Esophagus muscularis mucosa (tissue), 4 donors: ENCODE results near the gene AHCYL2. TPM values are rescaled to one million over a fixed set of nuclear protein-coding genes. Genes with fewer than 3 reads are reported as not detected.

ENCODE experiments used
- DNase-seq: peaks from one replicate; pipeline ENCODE4 v3.0.0-alpha.2; 2017; ENCODE audit errors: extremely low spot score
- H3K27ac ChIP-seq, 4 donors: fragments of 200-600 bp; sonication (generic); replicated peaks in 1 of 4; 1 replicate in 3 of 4; 2 replicates in 1 of 4; pipeline ENCODE4 v1.5.1; 2016 to 2019; ENCODE audit warnings: mild to moderate bottlenecking in 1 of 4
- H3K27me3 ChIP-seq, 4 donors: fragments of 200-600 bp; sonication (generic); one replicate each; pipeline versions ENCODE4 v1.5.1 to v1.6.0; 2016 to 2019
- H3K36me3 ChIP-seq, 4 donors: fragments of 200-600 bp; sonication (generic); one replicate each; pipeline ENCODE4 v1.5.1; 2016 to 2019
- H3K4me1 ChIP-seq, 4 donors: fragments of 200-600 bp; sonication (generic); one replicate each; pipeline ENCODE4 v1.5.1; 2016 to 2019
- H3K4me3 ChIP-seq, 4 donors: fragments of 200-600 bp; sonication (generic); 1 replicate in 2 of 4; 2 replicates in 2 of 4; pipeline ENCODE4 v1.5.1; 2016 to 2019; ENCODE audit warnings: mild to moderate bottlenecking in 4 of 4, moderate library complexity in 1 of 4
- H3K9me3 ChIP-seq, 4 donors: fragments of 200-600 bp; sonication (generic); 1 replicate in 3 of 4; 2 replicates in 1 of 4; pipeline ENCODE4 v1.5.1; 2016 to 2019
- CTCF ChIP-seq, 3 experiments: fragments of 200-600 bp in 2 of 3; fragments of 450-650 bp in 1 of 3; sonication (generic) in 2 of 3; IDR thresholded peaks; one replicate each; pipeline ENCODE4 v1.5.1; 2017 to 2019; ENCODE audit warnings: antibody characterized with exemption in 3 of 3, mild to moderate bottlenecking in 2 of 3, moderate library complexity in 1 of 3
- EP300 ChIP-seq: sonication (generic); formaldehyde crosslinking; IDR thresholded peaks from one replicate; pipeline ENCODE4 v1.6.1; 2017; ENCODE audit warnings: antibody characterized with exemption
- POLR2A ChIP-seq: fragments of 450-650 bp; IDR thresholded peaks from one replicate; pipeline ENCODE4 v1.6.1; 2017; ENCODE audit warnings: antibody characterized with exemption, moderate library complexity, mild to moderate bottlenecking, low read depth
- POLR2AphosphoS5 ChIP-seq, 2 donors: sonication (generic); formaldehyde crosslinking; IDR thresholded peaks; one replicate each; pipeline ENCODE4 v1.6.1; 2017; ENCODE audit warnings: antibody characterized with exemption in 2 of 2
- WGBS: methylation state at CpG from one replicate; pipeline ENCODE4 v1.1.5; 2018; 5-methylcytosine and 5-hydroxymethylcytosine counted together
- intact Hi-C: fragments of 100-400 bp; cut with DNase I; formaldehyde crosslinking; loops from one replicate; pipeline ENCODE4 v1.15.1; 2023
- total RNA-seq, 4 donors: library from RNA; depleted of rRNA; stranded (reverse); fragments of >200 nt; gene quantifications; one replicate each; pipeline versions ENCODE4 v1.1.0 to v1.2.1, GENCODE V29; 2016

The AHCYL2 gene
- total RNA-seq, 4 donors from 2014 or later, result 9.7 to 14.2 (median 11.9) TPM

GRCh38 chr7:129282865-129283264 lies 58.0 kb downstream of the AHCYL2 start:
- no peak for TF ChIP-seq CTCF (IDR thresholded peaks at IDR 0.05)
- TF ChIP-seq POLR2A, result no peak
- no peak for TF ChIP-seq POLR2AphosphoS5 (IDR thresholded peaks at IDR 0.05)
- no peak for TF ChIP-seq EP300
- Histone ChIP-seq H3K27ac (no peak overlapping the region), H3K27me3 (no peaks in the 10 kb centered on the region), H3K36me3 (no peaks in the 10 kb centered on the region), H3K4me1 (no peaks in the 10 kb centered on the region), H3K9me3 (no peaks in the 10 kb centered on the region), H3K4me3 (no peak overlapping the region)
- DNase-seq, result no peak
- WGBS, result 93% methylated on average over 5 of the region's 5 CpGs
- intact Hi-C loops, result no loop called here

- TF ChIP-seq EP300 (no peak), POLR2AphosphoS5 (IDR thresholded peaks at IDR 0.05) (no peak), CTCF (IDR thresholded peaks at IDR 0.05) (no peak), POLR2A (no peak)
- Histone ChIP-seq H3K4me3 (no peak overlapping the region), H3K4me1 (no peaks in the 10 kb centered on the region), H3K9me3 (no peaks in the 10 kb centered on the region), H3K27ac (no peak overlapping the region), H3K27me3 (no peaks in the 10 kb centered on the region), H3K36me3 (peaks cover 0 to 9% (median 0%) of the 10 kb centered on the region in 4 donors)
- WGBS, result 85% methylated on average over 4 of the region's 4 CpGs
- intact Hi-C loops, result no loop called here
- DNase-seq, result no peak
Measured at GRCh38 chr7:129283936-129284335, 59.1 kb downstream of the AHCYL2 start.

- no peak overlapping the region for H3K4me3 ChIP-seq
- H3K9me3 ChIP-seq, result no peaks in the 10 kb centered on the region
- no peaks in the 10 kb centered on the region for H3K27me3 ChIP-seq
- 74% methylated on average over 2 of the region's 2 CpGs for WGBS
- no peaks in the 10 kb centered on the region for H3K4me1 ChIP-seq
- H3K36me3 ChIP-seq, result peaks cover 0 to 10% (median 0%) of the 10 kb centered on the region in 4 donors
- DNase-seq, result no peak
- intact Hi-C loops, result no loop called here
- no peak for TF ChIP-seq CTCF (IDR thresholded peaks at IDR 0.05)
- TF ChIP-seq POLR2AphosphoS5 (IDR thresholded peaks at IDR 0.05), result no peak
- TF ChIP-seq POLR2A, result no peak
- no peak for TF ChIP-seq EP300
- H3K27ac ChIP-seq, result no peak overlapping the region
Measured at GRCh38 chr7:129285111-129285510, 60.3 kb downstream of the AHCYL2 start.

- Histone ChIP-seq H3K27me3 (no peaks in the 10 kb centered on the region), H3K4me1 (peaks cover 0 to 11% (median 0%) of the 10 kb centered on the region in 4 donors), H3K36me3 (peaks cover 0 to 10% (median 0%) of the 10 kb centered on the region in 4 donors), H3K27ac (no peak overlapping the region), H3K9me3 (no peaks in the 10 kb centered on the region), H3K4me3 (no peak overlapping the region)
- TF ChIP-seq POLR2AphosphoS5 (IDR thresholded peaks at IDR 0.05) (no peak), POLR2A (no peak), EP300 (no peak), CTCF (IDR thresholded peaks at IDR 0.05) (no peak)
- intact Hi-C loops, result no loop called here
- WGBS, result 99% methylated on average over 3 of the region's 3 CpGs
- no peak for DNase-seq
Measured at GRCh38 chr7:129292861-129293260, 68.0 kb downstream of the AHCYL2 start.

GRCh38 chr7:129295015-129295423 lies 70.2 kb downstream of the AHCYL2 start:
- 67% methylated on average over 2 of the region's 2 CpGs for WGBS

More at GRCh38 chr7:129295015-129295423, 70.2 kb downstream of the AHCYL2 start:
- Histone ChIP-seq H3K4me3 (no peak overlapping the region), H3K27me3 (no peaks in the 10 kb centered on the region), H3K9me3 (no peaks in the 10 kb centered on the region), H3K4me1 (peaks cover 0 to 11% (median 0%) of the 10 kb centered on the region in 4 donors), H3K36me3 (no peaks in the 10 kb centered on the region), H3K27ac (no peak overlapping the region)
- no peak for TF ChIP-seq CTCF (IDR thresholded peaks at IDR 0.05)
- TF ChIP-seq POLR2AphosphoS5 (IDR thresholded peaks at IDR 0.05), result no peak
- no peak for TF ChIP-seq EP300
- no peak for TF ChIP-seq POLR2A
- DNase-seq, result no peak
- intact Hi-C loops, result no loop called here
